ENCODE results near the gene FCAMR.

Gene FCAMR

DNA sequence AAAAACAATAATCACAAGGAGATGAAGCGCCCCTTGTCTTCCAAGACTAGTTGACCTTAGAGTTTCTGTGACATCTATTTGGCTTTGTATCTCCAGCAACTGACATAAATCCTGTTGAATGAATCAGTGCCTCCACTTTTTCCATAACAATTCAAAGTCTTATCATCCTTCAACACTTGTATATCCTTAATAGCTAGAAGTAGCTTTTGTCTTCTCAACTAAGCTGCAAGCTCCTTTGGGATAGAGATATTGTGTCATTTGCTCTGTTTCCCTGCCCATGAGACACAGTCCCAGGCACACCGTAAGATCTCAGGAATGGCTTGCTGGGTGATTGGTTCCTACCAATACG lies 29.7 kb downstream of the FCAMR start (continued):
- TF ChIP-seq, protein P1, sequence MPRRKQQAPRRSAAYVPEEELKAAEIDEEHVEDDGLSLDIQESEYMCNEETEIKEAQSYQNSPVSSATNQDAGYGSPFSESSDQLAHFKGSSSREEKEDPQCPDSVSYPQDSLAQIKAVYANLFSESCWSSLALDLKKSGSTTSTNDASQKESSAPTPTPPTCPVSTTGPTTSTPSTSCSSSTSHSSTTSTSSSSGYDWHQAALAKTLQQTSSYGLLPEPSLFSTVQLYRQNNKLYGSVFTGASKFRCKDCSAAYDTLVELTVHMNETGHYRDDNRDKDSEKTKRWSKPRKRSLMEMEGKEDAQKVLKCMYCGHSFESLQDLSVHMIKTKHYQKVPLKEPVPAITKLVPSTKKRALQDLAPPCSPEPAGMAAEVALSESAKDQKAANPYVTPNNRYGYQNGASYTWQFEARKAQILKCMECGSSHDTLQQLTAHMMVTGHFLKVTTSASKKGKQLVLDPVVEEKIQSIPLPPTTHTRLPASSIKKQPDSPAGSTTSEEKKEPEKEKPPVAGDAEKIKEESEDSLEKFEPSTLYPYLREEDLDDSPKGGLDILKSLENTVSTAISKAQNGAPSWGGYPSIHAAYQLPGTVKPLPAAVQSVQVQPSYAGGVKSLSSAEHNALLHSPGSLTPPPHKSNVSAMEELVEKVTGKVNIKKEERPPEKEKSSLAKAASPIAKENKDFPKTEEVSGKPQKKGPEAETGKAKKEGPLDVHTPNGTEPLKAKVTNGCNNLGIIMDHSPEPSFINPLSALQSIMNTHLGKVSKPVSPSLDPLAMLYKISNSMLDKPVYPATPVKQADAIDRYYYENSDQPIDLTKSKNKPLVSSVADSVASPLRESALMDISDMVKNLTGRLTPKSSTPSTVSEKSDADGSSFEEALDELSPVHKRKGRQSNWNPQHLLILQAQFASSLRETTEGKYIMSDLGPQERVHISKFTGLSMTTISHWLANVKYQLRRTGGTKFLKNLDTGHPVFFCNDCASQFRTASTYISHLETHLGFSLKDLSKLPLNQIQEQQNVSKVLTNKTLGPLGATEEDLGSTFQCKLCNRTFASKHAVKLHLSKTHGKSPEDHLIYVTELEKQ (tag by site-specific recombination; IDR thresholded peaks at IDR 0.05; ENCODE audit: borderline replicate concordance) = no peak
- TF ChIP-seq, protein P2, sequence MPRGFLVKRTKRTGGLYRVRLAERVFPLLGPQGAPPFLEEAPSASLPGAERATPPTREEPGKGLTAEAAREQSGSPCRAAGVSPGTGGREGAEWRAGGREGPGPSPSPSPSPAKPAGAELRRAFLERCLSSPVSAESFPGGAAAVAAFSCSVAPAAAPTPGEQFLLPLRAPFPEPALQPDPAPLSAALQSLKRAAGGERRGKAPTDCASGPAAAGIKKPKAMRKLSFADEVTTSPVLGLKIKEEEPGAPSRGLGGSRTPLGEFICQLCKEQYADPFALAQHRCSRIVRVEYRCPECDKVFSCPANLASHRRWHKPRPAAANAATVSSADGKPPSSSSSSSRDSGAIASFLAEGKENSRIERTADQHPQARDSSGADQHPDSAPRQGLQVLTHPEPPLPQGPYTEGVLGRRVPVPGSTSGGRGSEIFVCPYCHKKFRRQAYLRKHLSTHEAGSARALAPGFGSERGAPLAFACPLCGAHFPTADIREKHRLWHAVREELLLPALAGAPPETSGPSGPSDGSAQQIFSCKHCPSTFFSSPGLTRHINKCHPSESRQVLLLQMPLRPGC (tag by site-specific recombination; IDR thresholded peaks at IDR 0.05) = no peak

DNA sequence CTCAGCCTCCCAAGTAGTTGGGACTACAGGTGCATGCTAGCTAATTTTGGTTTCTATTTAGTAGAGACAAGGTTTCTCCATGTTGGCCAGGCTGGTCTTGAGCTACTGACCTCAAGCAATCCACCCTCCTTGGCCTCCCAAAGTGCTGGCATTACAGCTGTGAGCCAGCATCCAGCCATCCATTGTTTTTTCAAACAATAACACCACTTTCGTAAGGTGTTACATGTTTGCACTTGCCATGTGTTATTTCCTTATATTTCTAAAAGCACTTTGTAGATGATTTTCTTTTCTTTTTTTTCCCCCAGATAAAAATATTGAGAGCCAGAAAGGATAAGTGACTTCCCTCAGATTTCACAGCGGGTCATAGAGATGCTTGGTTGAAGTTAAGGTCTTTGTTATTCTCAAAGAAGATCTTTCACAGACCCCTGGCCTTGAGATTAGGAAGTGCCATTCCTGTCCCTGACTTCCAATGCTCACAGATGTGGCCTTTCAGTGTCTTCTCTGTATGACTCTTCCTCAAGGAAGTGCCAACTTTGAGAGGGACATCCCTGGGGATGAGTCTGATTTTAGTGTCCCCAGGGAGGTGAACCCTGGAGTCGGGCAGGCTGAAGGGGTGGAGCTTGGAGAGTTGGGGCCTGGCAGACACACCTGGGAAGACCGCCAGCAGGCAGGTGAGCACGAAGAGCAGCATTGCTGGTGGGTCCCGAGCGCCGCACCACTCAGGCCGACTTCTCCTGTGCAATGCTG lies 30.2 kb downstream of the FCAMR start:
- peaks cover 9% of the 10 kb centered on the region for H3K4me1 ChIP-seq (ENCODE audit: control insufficient read depth, insufficient read depth, low read length)
- no peak overlapping the region for H3K27ac ChIP-seq (ENCODE audit: extremely low read depth, low read depth, low read length)
- H3K4me3 ChIP-seq (ENCODE audit: low read depth, low read length) = no peak overlapping the region
- CTCF ChIA-PET = interaction anchor here (1.3 kb wide), 1 partner anchor 44 kb away, joined by 4 read pairs; no protein-coding TSS in a partner anchor
- no peaks in the 10 kb centered on the region for H3K9me3 ChIP-seq (ENCODE audit: control insufficient read depth, insufficient read depth, low read depth, low read length)
- no peaks in the 10 kb centered on the region for H3K36me3 ChIP-seq (ENCODE audit: control insufficient read depth in 2 of 2, insufficient read depth in 1 of 2, low read length in 2 of 2)
- TF ChIP-seq ZNF561 (tag by site-specific recombination; IDR thresholded peaks at IDR 0.05; ENCODE audit: borderline replicate concordance) (no peak), ZNF175 (tag by site-specific recombination; IDR thresholded peaks at IDR 0.05) (no peak), ZBTB17 (tag by site-specific recombination; IDR thresholded peaks at IDR 0.05) (no peak), ZNF211 (tag by site-specific recombination; IDR thresholded peaks at IDR 0.05; ENCODE audit: low read depth) (no peak), ZNF521 (tag by site-specific recombination; IDR thresholded peaks at IDR 0.05) (no peak), ZNF596 (tag by site-specific recombination; IDR thresholded peaks at IDR 0.05) (no peak), BCL11A (tag by site-specific recombination; IDR thresholded peaks at IDR 0.05; ENCODE audit: low read depth) (no peak), ZNF677 (tag by site-specific recombination; IDR thresholded peaks at IDR 0.05) (no peak)
- TF ChIP-seq, protein P3, sequence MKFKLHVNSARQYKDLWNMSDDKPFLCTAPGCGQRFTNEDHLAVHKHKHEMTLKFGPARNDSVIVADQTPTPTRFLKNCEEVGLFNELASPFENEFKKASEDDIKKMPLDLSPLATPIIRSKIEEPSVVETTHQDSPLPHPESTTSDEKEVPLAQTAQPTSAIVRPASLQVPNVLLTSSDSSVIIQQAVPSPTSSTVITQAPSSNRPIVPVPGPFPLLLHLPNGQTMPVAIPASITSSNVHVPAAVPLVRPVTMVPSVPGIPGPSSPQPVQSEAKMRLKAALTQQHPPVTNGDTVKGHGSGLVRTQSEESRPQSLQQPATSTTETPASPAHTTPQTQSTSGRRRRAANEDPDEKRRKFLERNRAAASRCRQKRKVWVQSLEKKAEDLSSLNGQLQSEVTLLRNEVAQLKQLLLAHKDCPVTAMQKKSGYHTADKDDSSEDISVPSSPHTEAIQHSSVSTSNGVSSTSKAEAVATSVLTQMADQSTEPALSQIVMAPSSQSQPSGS (tag by site-specific recombination; IDR thresholded peaks at IDR 0.05; ENCODE audit: low read depth) = no peak
- TF ChIP-seq, protein P4, sequence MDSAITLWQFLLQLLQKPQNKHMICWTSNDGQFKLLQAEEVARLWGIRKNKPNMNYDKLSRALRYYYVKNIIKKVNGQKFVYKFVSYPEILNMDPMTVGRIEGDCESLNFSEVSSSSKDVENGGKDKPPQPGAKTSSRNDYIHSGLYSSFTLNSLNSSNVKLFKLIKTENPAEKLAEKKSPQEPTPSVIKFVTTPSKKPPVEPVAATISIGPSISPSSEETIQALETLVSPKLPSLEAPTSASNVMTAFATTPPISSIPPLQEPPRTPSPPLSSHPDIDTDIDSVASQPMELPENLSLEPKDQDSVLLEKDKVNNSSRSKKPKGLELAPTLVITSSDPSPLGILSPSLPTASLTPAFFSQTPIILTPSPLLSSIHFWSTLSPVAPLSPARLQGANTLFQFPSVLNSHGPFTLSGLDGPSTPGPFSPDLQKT (IDR thresholded peaks at IDR 0.05; ENCODE audit: borderline replicate concordance, low read depth, low read length) = no peak
- TF ChIP-seq, protein P5, sequence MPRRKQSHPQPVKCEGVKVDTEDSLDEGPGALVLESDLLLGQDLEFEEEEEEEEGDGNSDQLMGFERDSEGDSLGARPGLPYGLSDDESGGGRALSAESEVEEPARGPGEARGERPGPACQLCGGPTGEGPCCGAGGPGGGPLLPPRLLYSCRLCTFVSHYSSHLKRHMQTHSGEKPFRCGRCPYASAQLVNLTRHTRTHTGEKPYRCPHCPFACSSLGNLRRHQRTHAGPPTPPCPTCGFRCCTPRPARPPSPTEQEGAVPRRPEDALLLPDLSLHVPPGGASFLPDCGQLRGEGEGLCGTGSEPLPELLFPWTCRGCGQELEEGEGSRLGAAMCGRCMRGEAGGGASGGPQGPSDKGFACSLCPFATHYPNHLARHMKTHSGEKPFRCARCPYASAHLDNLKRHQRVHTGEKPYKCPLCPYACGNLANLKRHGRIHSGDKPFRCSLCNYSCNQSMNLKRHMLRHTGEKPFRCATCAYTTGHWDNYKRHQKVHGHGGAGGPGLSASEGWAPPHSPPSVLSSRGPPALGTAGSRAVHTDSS (tag by site-specific recombination; IDR thresholded peaks at IDR 0.05) = no peak
- POLR2A ChIA-PET = no interaction called here

All from HEK293 (cell line).